K562 (cell line): ENCODE results near the gene UBE2S. TPM values are rescaled to one million over a fixed set of nuclear protein-coding genes. Genes with fewer than 3 reads are reported as not detected.

Experiments used
- ATAC-seq: fragments of 200-7000 bp; cut with Tn5 transposase; 3 replicates; pipeline ENCODE4 v1.9.1; 2020; ENCODE audit warnings: moderate library complexity
- BruUV-seq: library from RNA; stranded (reverse); fragments of 400-500 nt; replicated peaks from 2 replicates; lab custom pipeline; 2021; lab: Mats Ljungman, UMichigan
- CTCF ChIA-PET: fragments of 300-600 bp; formaldehyde crosslinking; extraction: SDS; loops from one replicate; lab custom pipeline; 2021; ENCODE audit warnings: low intra/inter-chr PET ratio; lab: Yijun Ruan, JAX
- POLR2A ChIA-PET: fragments of 300-600, 350-650 bp; sonication (Branson Sonifier 250); formaldehyde crosslinking; extraction: SDS; loops from one replicate; lab custom pipeline; 2021; ENCODE audit warnings: antibody characterized with exemption, inconsistent platforms; lab: Yijun Ruan, JAX
- DNase-seq, 4 experiments: peaks; one replicate each; pipeline versions ENCODE4 v3.0.0 to v3.0.0-alpha.2; 2011 to 2018; ENCODE audit warnings: low spot score in 3 of 4, mixed read lengths in 3 of 4; ENCODE audit errors: extremely low read depth in 1 of 4
- FAIRE-seq: peaks from 2 replicates; lab custom pipeline; 2011; peaks lifted over from hg19 to GRCh38; lab: Jason Lieb, UNC
- H2AFZ ChIP-seq: 2 replicates; pipeline ENCODE4 v1.6.0; 2011; ENCODE audit warnings: low read depth, low read length, control low read depth, inconsistent platforms
- H3K27ac ChIP-seq: fragments of 200-600 bp; 3 replicates; pipeline ENCODE4 v1.8.0; 2011; ENCODE audit warnings: low read depth, mild to moderate bottlenecking, control low read depth, inconsistent platforms, low read length, moderate library complexity, mixed read lengths; ENCODE audit errors: extremely low read depth
- H3K27me3 ChIP-seq, 2 experiments: fragments of 300-600 bp in 1 of 2; 2 replicates in 1 of 2; 3 replicates in 1 of 2; pipeline versions ENCODE4 v1.6.0 to v1.8.0; 2011; ENCODE audit warnings: inconsistent platforms in 2 of 2, low read length in 2 of 2, mild to moderate bottlenecking in 1 of 2, mixed read lengths in 1 of 2, moderate library complexity in 1 of 2; ENCODE audit not compliant: control insufficient read depth in 2 of 2, insufficient read depth in 2 of 2
- H3K36me3 ChIP-seq: fragments of 300-600 bp; 3 replicates; pipeline ENCODE4 v1.8.0; 2011; ENCODE audit warnings: mild to moderate bottlenecking, low read length, inconsistent platforms; ENCODE audit not compliant: control insufficient read depth, insufficient read depth
- H3K4me1 ChIP-seq, 2 experiments: fragments of 200-600 bp in 1 of 2; replicated peaks in 1 of 2; 2 replicates in 1 of 2; 3 replicates in 1 of 2; pipeline versions ENCODE4 v1.5.1 to v1.8.0; 2011; ENCODE audit warnings: inconsistent platforms in 2 of 2, low read length in 2 of 2, mild to moderate bottlenecking in 1 of 2, mixed read lengths in 1 of 2, moderate library complexity in 1 of 2; ENCODE audit not compliant: control insufficient read depth in 2 of 2, insufficient read depth in 2 of 2
- H3K4me2 ChIP-seq: 2 replicates; pipeline ENCODE4 v1.6.1; 2011; ENCODE audit warnings: low read length, control low read depth, inconsistent platforms, mixed read lengths; ENCODE audit not compliant: insufficient read depth
- H3K4me3 ChIP-seq: fragments of 200-600 bp; sonication (generic), shearing (Covaris generic); 2 replicates; pipeline ENCODE4 v1.5.1; 2016; ENCODE audit warnings: control low read depth, inconsistent platforms
- H3K79me2 ChIP-seq: fragments of 200-600 bp; 3 replicates; pipeline ENCODE4 v1.8.0; 2011; ENCODE audit warnings: low read length, inconsistent platforms; ENCODE audit not compliant: control insufficient read depth, insufficient read depth
- H3K9ac ChIP-seq, 2 experiments: 2 replicates each; pipeline versions ENCODE4 v1.6.0 to v1.6.1; 2011; ENCODE audit warnings: low read depth in 2 of 2, low read length in 2 of 2, control low read depth in 1 of 2, inconsistent platforms in 1 of 2, mild to moderate bottlenecking in 1 of 2, mixed read lengths in 1 of 2; ENCODE audit not compliant: insufficient read depth in 1 of 2
- H3K9me1 ChIP-seq: one replicate; pipeline ENCODE4 v1.6.0; 2011; ENCODE audit warnings: inconsistent platforms, mild to moderate bottlenecking, low read length, moderate library complexity; ENCODE audit not compliant: control insufficient read depth, insufficient read depth
- H3K9me3 ChIP-seq: replicated peaks from 2 replicates; pipeline ENCODE4 v1.5.1; 2011; ENCODE audit warnings: low read depth, low read length, inconsistent platforms; ENCODE audit not compliant: control insufficient read depth, insufficient read depth
- H4K20me1 ChIP-seq: replicated peaks from 2 replicates; pipeline ENCODE4 v1.6.1; 2011; ENCODE audit warnings: low read length, inconsistent platforms, mixed read lengths; ENCODE audit not compliant: control insufficient read depth, insufficient read depth
- CEBPG ChIP-seq, 3 experiments: fragments of 200-800 bp in 1 of 3; sonication (Bioruptor generic) in 1 of 3; sonication (generic) in 1 of 3; formaldehyde crosslinking in 1 of 3; IDR thresholded peaks in 2 of 3; conservative IDR thresholded peaks in 1 of 3; 2 replicates each; pipeline versions ENCODE4 v1.6.1 to v1.8.0; 2016 to 2022; ENCODE audit warnings: missing compliant biosample characterization in 2 of 3, missing genetic modification characterization in 2 of 3, mild to moderate bottlenecking in 1 of 3, missing genetic modification reagents in 1 of 3
- EGR1 ChIP-seq: fragments of 450-650 bp; conservative IDR thresholded peaks from 2 replicates; pipeline ENCODE4 v1.6.1; 2017; ENCODE audit warnings: mild to moderate bottlenecking
- SMAD1 ChIP-seq: fragments of 150-350 bp; IDR thresholded peaks from 2 replicates; pipeline ENCODE4 v1.6.1; 2014; ENCODE audit warnings: low read length, low read depth; ENCODE audit not compliant: partially characterized antibody
- TGIF2 ChIP-seq: sonication (generic); formaldehyde crosslinking; IDR thresholded peaks from 2 replicates; pipeline ENCODE4 v1.8.1; 2022; ENCODE audit warnings: mild to moderate bottlenecking, missing genetic modification reagents, moderate library complexity
- ZBTB7A ChIP-seq: IDR thresholded peaks from 2 replicates; pipeline ENCODE4 v1.6.1; 2011; ENCODE audit warnings: low read depth, mild to moderate bottlenecking, low read length, moderate library complexity, borderline replicate concordance; ENCODE audit not compliant: control insufficient read depth
- ZNF175 ChIP-seq: fragments of 200-800 bp; sonication (Bioruptor generic); IDR thresholded peaks from 2 replicates; pipeline ENCODE4 v1.6.1; 2016; ENCODE audit warnings: low read depth, mild to moderate bottlenecking, missing genetic modification characterization, missing compliant biosample characterization
- WGBS: fragments of 100-300 bp; shearing (Covaris generic); methylation state at CpG from one replicate; pipeline ENCODE4 v1.1.6; 2016; ENCODE audit warnings: low coverage, mixed read lengths; ENCODE audit not compliant: insufficient coverage; ENCODE audit errors: missing lambda C conversion rate; 5-methylcytosine and 5-hydroxymethylcytosine counted together
- in situ Hi-C: fragments of 300-500 bp; cut with MboI; formaldehyde crosslinking; loops from 4 replicates; pipeline ENCODE4 v1.15.0; 2018; ENCODE audit warnings: inconsistent platforms, mixed read lengths
- intact Hi-C: fragments of 100-400 bp; cut with micrococcal nuclease; formaldehyde crosslinking; loops from 2 replicates; pipeline ENCODE4 v1.14.2; 2022
- polyA plus RNA-seq, 8 experiments: library from polyadenylated mRNA; depleted of rRNA in 4 of 8; stranded (reverse) in 5 of 8; unstranded in 3 of 8; fragments of >200 nt; fragmentation: Nextera tagmentation in 2 of 8; fragmentation: Illumina TruSeq in 1 of 8; extraction: Ambion mirVana in 2 of 8; extraction: Trizol in 1 of 8; gene quantifications; 2 replicates each; pipeline versions ENCODE4 v1.2.1 to v1.2.3, GENCODE V29; 2011 to 2014; ENCODE audit warnings: inconsistent platforms in 1 of 8, missing spikeins in 1 of 8
- total RNA-seq, 7 experiments: library from RNA; depleted of rRNA in 6 of 7; stranded (reverse); fragments of >200 nt in 6 of 7; fragmentation: Illumina TruSeq in 2 of 7; extraction: Trizol in 2 of 7; gene quantifications; 2 replicates each; pipeline versions ENCODE4 v1.2.1 to v1.2.3, GENCODE V29; 2011 to 2021; ENCODE audit warnings: low replicate concordance in 1 of 7
- TF ChIP-seq, protein P1 (sequence below), 2 experiments: fragments of 450-650 bp in 1 of 2; sonication (generic) in 1 of 2; formaldehyde crosslinking in 1 of 2; IDR thresholded peaks in 1 of 2; conservative IDR thresholded peaks in 1 of 2; 2 replicates each; pipeline versions ENCODE4 v1.6.1 to v1.8.1; 2016 to 2023; ENCODE audit warnings: mild to moderate bottlenecking in 2 of 2, moderate library complexity in 2 of 2, inconsistent platforms in 1 of 2, missing genetic modification reagents in 1 of 2
- TF ChIP-seq, protein P2 (sequence below): fragments of 450-650 bp; IDR thresholded peaks from 2 replicates; pipeline ENCODE4 v1.6.1; 2016

UBE2S gene
- total and polyA plus RNA-seq, 9 of the 15 experiments (the other 6 are each of a cell fraction or from before 2014, with no cell fraction given) = 1.5 to 1,305 (median 157) TPM

DNA sequence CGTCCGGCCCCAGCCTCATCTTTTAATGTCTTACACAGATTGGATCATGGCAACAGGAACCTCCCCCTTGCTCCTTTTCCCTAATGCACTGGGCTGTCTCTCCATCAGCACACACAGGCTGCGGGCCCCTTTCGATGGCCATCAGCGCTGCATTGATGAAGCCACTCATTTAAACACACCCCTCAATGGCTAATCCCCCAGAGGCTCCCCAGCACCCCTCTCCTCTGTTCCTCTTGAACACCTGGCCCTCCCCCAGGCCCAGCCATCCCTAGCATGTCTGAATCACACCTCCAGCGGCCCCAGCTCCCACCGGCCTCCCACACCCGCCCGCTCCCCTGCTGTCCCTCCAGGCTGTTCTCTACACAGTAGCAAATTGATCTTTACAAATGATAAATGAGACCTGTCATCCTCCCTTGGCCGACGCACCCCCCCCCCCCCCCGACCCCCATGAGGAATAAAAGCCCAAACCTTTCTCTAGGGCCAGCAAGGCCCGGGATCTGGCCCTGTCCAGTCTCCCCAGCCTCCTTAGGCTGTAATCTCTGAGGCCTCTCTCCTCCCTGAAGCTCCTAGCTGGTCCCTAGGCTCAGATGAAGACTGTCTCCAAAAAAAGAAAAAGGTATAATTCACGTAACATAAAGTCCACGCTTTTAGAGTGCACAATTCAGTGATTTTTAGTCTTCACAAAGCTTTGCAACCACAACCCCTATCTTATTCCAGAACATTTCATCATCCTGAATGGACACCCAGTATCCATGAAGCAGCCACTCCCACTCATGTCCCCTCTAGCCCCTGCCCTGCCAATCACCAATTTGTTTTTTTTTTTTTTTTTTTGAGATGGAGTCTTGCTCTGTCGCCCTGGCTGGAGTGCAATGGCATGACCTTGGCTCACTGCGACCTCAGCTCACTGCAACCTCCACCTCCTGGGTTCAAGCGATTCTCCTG, 14.5 kb downstream of the UBE2S start:
- peaks cover 32 to 45% of the 10 kb centered on the region in 2 experiments for H3K4me1 ChIP-seq
- H3K4me3 ChIP-seq = no peak overlapping the region
- FAIRE-seq = no peak
- H3K4me2 ChIP-seq = no peak overlapping the region
- no peak for ATAC-seq
- 47% methylated on average over 17 of the region's 18 CpGs for WGBS
- ChIA-PET CTCF (no interaction called here), POLR2A (interaction anchor here (12.9 kb wide), 1 partner anchor 12 kb away, joined by 195 read pairs; the partner anchor contains the start of gene UBE2S)
- DNase-seq = peak in 1 of 4 experiments; percentile 28
- in situ Hi-C loops (no loop called here), intact Hi-C loops (no loop called here)
- TF ChIP-seq, protein P1, sequence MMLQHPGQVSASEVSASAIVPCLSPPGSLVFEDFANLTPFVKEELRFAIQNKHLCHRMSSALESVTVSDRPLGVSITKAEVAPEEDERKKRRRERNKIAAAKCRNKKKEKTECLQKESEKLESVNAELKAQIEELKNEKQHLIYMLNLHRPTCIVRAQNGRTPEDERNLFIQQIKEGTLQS (IDR thresholded peaks at IDR 0.05) = peak; percentile 53
- TF ChIP-seq, protein P1 (CRISPR knock-in tag; conservative IDR thresholded peaks at IDR 0.05) = no peak
- no peak for TF ChIP-seq SMAD1
- 0 out of 2 replicates have a peak, but pooled peaks have one; percentile 18 for TF ChIP-seq ZBTB7A
- no peak for TF ChIP-seq TGIF2 (CRISPR knock-in tag)
- 0 out of 2 replicates have a peak, but pooled peaks have one; percentile 30 for TF ChIP-seq EGR1
- TF ChIP-seq ZNF175 (CRISPR knock-in tag) = 0 out of 2 replicates have a peak, but pooled peaks have one; percentile 35
- peak; percentile 60; the same call in 1 of the 2 replicates for TF ChIP-seq CEBPG (CRISPR knock-in tag; IDR thresholded peaks at IDR 0.05)
- TF ChIP-seq CEBPG (tag; conservative IDR thresholded peaks at IDR 0.05 in 1 of 2, IDR thresholded peaks at IDR 0.05 in 1 of 2) = no peak; a peak in 1 of 4 replicates
- TF ChIP-seq, protein P2, sequence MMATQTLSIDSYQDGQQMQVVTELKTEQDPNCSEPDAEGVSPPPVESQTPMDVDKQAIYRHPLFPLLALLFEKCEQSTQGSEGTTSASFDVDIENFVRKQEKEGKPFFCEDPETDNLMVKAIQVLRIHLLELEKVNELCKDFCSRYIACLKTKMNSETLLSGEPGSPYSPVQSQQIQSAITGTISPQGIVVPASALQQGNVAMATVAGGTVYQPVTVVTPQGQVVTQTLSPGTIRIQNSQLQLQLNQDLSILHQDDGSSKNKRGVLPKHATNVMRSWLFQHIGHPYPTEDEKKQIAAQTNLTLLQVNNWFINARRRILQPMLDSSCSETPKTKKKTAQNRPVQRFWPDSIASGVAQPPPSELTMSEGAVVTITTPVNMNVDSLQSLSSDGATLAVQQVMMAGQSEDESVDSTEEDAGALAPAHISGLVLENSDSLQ = peak; percentile 86
- no TSS peak for BruUV-seq
- peaks cover 34% of the 10 kb centered on the region for H4K20me1 ChIP-seq
- no peak overlapping the region for H3K27ac ChIP-seq
- no peaks in the 10 kb centered on the region for H3K9me3 ChIP-seq
- H3K36me3 ChIP-seq = peaks cover 34% of the 10 kb centered on the region
- H2AFZ ChIP-seq = no peak overlapping the region
- peaks cover 19% of the 10 kb centered on the region for H3K9me1 ChIP-seq
- peaks cover 19% of the 10 kb centered on the region for H3K79me2 ChIP-seq
- H3K27me3 ChIP-seq = no peaks in the 10 kb centered on the region
- H3K9ac ChIP-seq = no peak overlapping the region
